BLaER1 treated with 17β-estradiol and CSF1 and Interleukin-3, amounts not matched to agents 10 nM and 100 nM (cell line): ENCODE results near the gene STOM.

Experiments
- H3K27ac ChIP-seq, 11 experiments: shearing (Covaris generic); formaldehyde crosslinking; 2 replicates each; pipeline ENCODE4 v1.8.1; 2022
- H3K27me3 ChIP-seq, 11 experiments: shearing (Covaris generic); formaldehyde crosslinking; 2 replicates each; pipeline ENCODE4 v1.8.1; 2022
- H3K36me3 ChIP-seq, 11 experiments: shearing (Covaris generic); formaldehyde crosslinking; 2 replicates each; pipeline ENCODE4 v1.8.1; 2022
- H3K4me1 ChIP-seq, 10 experiments: shearing (Covaris generic); formaldehyde crosslinking; 2 replicates each; pipeline ENCODE4 v1.8.1; 2022
- H3K4me2 ChIP-seq, 11 experiments: shearing (Covaris generic); formaldehyde crosslinking; 2 replicates each; pipeline ENCODE4 v1.8.1; 2022
- H3K4me3 ChIP-seq, 10 experiments: shearing (Covaris generic); formaldehyde crosslinking; 2 replicates each; pipeline ENCODE4 v1.8.1; 2022
- H3K9ac ChIP-seq, 11 experiments: shearing (Covaris generic); formaldehyde crosslinking; 2 replicates each; pipeline ENCODE4 v1.8.1; 2022
- H3K9me3 ChIP-seq, 11 experiments: shearing (Covaris generic); formaldehyde crosslinking; replicated peaks in 1 of 11; 2 replicates each; pipeline ENCODE4 v1.8.1; 2022
- H4K20me1 ChIP-seq, 11 experiments: shearing (Covaris generic); formaldehyde crosslinking; 2 replicates each; pipeline ENCODE4 v1.8.1; 2022
- Cebpa-rat ChIP-seq, 11 experiments: shearing (Covaris generic); IDR thresholded peaks; 2 replicates each; pipeline ENCODE4 v1.8.1; 2022

STOM gene

GRCh38 chr9:121299467-121300282 is 70.4 kb downstream of the STOM start:
- Histone ChIP-seq H3K9me3 (no peaks in the 10 kb centered on the region), H3K27me3 (peaks cover 0 to 11% (median 0%) of the 10 kb centered on the region in 11 experiments; a peak in 4 of 22 replicates), H3K27ac (peak overlapping the region in 10 of 11 experiments; percentile 19 to 64 (median 49); a peak in 19 of 22 replicates), H3K36me3 (peaks cover 12 to 57% (median 21%) of the 10 kb centered on the region in 11 experiments; a peak in 16 of 22 replicates), H4K20me1 (peaks cover 0 to 89% (median 0%) of the 10 kb centered on the region in 11 experiments; a peak in 5 of 22 replicates), H3K4me2 (peak overlapping the region; percentile 90 to 99 (median 96)), H3K4me1 (peaks cover 39 to 71% (median 48%) of the 10 kb centered on the region in 10 experiments), H3K4me3 (peak overlapping the region; percentile 51 to 76 (median 67)), H3K9ac (peak overlapping the region; percentile 61 to 80 (median 74))
- TF ChIP-seq Cebpa-rat (IDR thresholded peaks at IDR 0.05), result no peak

DNA sequence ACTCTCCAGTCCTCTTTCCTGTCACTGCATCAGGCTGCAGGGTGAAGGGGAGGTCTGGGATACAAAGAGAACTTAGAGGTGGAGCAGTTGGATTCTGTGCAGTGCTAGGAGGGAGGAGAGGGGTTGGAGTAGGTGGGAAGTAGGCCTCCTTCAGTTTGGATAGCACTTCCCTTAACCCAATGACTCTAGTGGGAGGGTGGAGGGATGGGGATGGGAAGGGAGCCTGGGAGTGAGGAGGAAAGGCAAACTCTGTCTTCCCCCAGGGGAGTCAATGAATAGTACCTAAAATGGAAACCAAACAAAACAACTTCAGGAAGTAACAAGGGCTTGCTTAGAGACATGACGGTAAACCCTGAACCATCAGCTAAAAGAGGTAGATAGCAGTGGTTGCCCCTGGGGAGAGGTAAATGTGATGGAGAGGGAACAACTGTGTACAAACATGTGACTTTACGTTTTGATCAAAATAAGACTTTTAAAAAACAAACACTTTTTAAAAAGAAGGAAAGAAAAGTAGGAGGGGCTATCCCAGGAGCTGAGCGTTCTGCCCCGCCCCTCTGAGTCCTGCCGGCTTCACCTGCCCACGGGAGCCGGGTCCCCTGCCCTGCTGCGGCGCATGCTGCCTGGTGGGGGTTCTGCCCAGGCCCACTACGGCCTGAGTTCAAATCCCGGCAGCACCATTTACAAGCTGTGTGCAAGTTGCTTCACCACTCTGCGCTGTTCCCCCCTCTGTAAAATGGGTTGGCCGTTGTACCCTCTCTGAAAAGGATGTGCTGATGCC is 71.2 kb downstream of the STOM start:
- peak overlapping the region; percentile 90 to 99 (median 96) for H3K4me2 ChIP-seq

GRCh38 chr9:121298016-121298538 is 72.0 kb downstream of the STOM start:
- peaks cover 4 to 54% (median 6%) of the 10 kb centered on the region in 11 experiments; a peak in 13 of 22 replicates for H3K36me3 ChIP-seq
- H3K9ac ChIP-seq, result peak overlapping the region in 1 of 11 experiments; percentile 15; a peak in 2 of 22 replicates
- TF ChIP-seq Cebpa-rat (IDR thresholded peaks at IDR 0.05), result no peak
- peaks cover 0 to 11% (median 0%) of the 10 kb centered on the region in 11 experiments; a peak in 4 of 22 replicates for H3K27me3 ChIP-seq
- H4K20me1 ChIP-seq, result peaks cover 0 to 89% (median 0%) of the 10 kb centered on the region in 11 experiments; a peak in 5 of 22 replicates
- peak overlapping the region; percentile 90 to 99 (median 96) for H3K4me2 ChIP-seq
- peaks cover 53 to 78% (median 62%) of the 10 kb centered on the region in 10 experiments for H3K4me1 ChIP-seq
- no peaks in the 10 kb centered on the region for H3K9me3 ChIP-seq
- H3K27ac ChIP-seq, result peak overlapping the region in 7 of 11 experiments; percentile 4 to 64 (median 43); a peak in 12 of 22 replicates
- H3K4me3 ChIP-seq, result no peak overlapping the region; a peak in 1 of 20 replicates

More for the DNA sequence above, 71.2 kb downstream of the STOM start:
- peak overlapping the region; percentile 51 to 76 (median 67) for H3K4me3 ChIP-seq
- peak overlapping the region in 7 of 11 experiments; percentile 0 to 64 (median 48); a peak in 9 of 22 replicates for H3K27ac ChIP-seq
- peak overlapping the region; percentile 61 to 80 (median 74); a peak in 20 of 22 replicates for H3K9ac ChIP-seq
- H3K4me1 ChIP-seq, result peaks cover 45 to 71% (median 54%) of the 10 kb centered on the region in 10 experiments
- H4K20me1 ChIP-seq, result peaks cover 0 to 89% (median 0%) of the 10 kb centered on the region in 11 experiments; a peak in 5 of 22 replicates
- H3K36me3 ChIP-seq, result peaks cover 8 to 57% (median 14%) of the 10 kb centered on the region in 11 experiments; a peak in 14 of 22 replicates
- TF ChIP-seq Cebpa-rat (IDR thresholded peaks at IDR 0.05), result no peak
- no peaks in the 10 kb centered on the region for H3K9me3 ChIP-seq
- peaks cover 0 to 11% (median 0%) of the 10 kb centered on the region in 11 experiments; a peak in 4 of 22 replicates for H3K27me3 ChIP-seq

GRCh38 chr9:121297389-121297788 is 72.7 kb downstream of the STOM start:
- Histone ChIP-seq H4K20me1 (peaks cover 0 to 89% (median 0%) of the 10 kb centered on the region in 11 experiments; a peak in 6 of 22 replicates), H3K9ac (no peak overlapping the region), H3K36me3 (peaks cover 0 to 54% (median 0%) of the 10 kb centered on the region in 11 experiments; a peak in 9 of 22 replicates), H3K4me1 (peaks cover 59 to 85% (median 67%) of the 10 kb centered on the region in 10 experiments), H3K27me3 (peaks cover 0 to 11% (median 0%) of the 10 kb centered on the region in 11 experiments; a peak in 4 of 22 replicates), H3K4me3 (no peak overlapping the region), H3K4me2 (peak overlapping the region in 9 of 11 experiments; percentile 23 to 99 (median 97); a peak in 15 of 22 replicates), H3K9me3 (no peaks in the 10 kb centered on the region), H3K27ac (peak overlapping the region in 2 of 11 experiments; percentile 4 to 29; a peak in 2 of 22 replicates)
- peak in 4 of 11 experiments; percentile 9 to 47 (median 26); a peak in 3 of 22 replicates for TF ChIP-seq Cebpa-rat (IDR thresholded peaks at IDR 0.05)

DNA sequence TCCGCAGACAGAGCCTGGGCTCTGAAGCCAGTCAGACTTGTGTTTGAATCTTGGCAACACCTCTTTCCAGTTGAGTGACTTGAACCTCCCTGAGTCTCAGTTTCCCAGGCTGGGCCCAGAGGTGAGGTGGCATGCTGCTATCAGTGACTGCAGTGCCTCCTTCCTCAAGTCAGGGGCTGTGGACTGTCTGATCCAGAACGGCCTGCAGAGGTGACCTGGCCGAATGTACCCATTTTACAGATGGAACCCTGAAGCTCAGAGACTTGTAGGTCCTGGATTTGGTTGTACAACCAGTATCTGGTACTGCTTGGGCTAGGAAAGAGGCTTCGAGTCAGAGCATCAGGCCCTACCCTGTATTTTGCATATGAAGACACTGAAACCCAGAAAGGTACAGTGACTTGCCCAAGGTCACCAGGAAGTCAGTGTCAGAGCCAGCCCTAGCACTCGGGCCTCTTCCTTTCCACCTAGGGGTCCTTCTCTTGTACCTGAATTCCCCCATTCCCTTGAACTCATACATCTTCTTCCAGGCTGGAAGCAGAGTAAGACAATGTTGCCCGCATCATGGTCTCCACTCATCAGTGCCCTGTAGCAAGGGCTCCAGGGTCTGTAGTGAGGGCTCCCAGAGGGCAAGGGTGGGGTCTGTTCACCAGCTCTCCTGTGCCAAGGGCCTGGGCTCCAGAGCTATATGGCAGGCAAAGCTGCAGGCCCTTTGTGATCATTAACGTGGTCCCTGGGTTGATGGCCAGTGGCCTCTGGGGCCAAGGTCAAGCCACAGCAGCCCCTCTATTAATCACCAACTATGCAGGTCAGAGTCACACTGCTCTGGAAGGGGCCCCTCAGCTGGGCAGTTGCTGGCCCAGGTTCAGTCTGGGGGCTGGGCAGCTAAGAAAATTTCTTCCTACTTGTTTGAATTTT is 73.6 kb downstream of the STOM start:
- no peak overlapping the region for H3K4me3 ChIP-seq
- H3K27me3 ChIP-seq, result peaks cover 0 to 11% (median 0%) of the 10 kb centered on the region in 11 experiments; a peak in 4 of 22 replicates
- H3K9me3 ChIP-seq, result no peaks in the 10 kb centered on the region
- H3K4me2 ChIP-seq, result peak overlapping the region in 3 of 11 experiments; percentile 59 to 99 (median 98); a peak in 6 of 22 replicates
- TF ChIP-seq Cebpa-rat (IDR thresholded peaks at IDR 0.05), result no peak
- peaks cover 0 to 54% (median 0%) of the 10 kb centered on the region in 11 experiments; a peak in 6 of 22 replicates for H3K36me3 ChIP-seq
- peak overlapping the region in 1 of 11 experiments; percentile 14; a peak in 2 of 22 replicates for H3K9ac ChIP-seq
- H3K27ac ChIP-seq, result peak overlapping the region in 3 of 11 experiments; percentile 5 to 29 (median 8); a peak in 3 of 22 replicates
- H4K20me1 ChIP-seq, result peaks cover 0 to 89% (median 0%) of the 10 kb centered on the region in 11 experiments; a peak in 6 of 22 replicates
- peaks cover 59 to 90% (median 72%) of the 10 kb centered on the region in 10 experiments for H3K4me1 ChIP-seq

DNA sequence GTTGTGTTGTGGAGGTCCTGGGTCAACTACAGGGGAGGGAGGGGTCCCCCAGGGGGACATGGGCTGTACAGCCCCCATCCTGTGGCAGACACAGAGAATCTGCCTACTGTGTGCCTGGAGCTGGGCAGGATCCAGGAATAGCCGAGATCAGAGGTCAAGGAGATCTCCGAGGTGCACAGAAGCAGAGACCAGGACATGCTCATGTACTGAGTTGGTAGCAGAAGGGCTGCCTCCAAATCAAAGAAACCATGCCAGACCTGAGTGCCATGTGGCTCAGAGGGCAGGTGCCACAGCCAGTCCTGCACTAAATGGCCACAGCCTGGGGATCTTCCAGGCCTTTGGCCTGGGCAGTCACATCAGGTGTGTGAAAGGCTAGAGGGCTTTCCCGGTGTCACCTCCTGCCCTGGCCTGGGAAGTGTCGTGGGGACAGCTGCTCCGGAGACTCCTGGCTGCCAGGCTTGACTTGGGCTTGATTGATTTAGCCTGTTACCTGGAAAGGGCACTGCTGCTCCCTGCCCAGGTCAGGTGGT is 74.3 kb downstream of the STOM start:
- no peak overlapping the region for H3K4me3 ChIP-seq
- H4K20me1 ChIP-seq, result peaks cover 0 to 87% (median 0%) of the 10 kb centered on the region in 11 experiments; a peak in 6 of 22 replicates
- no peaks in the 10 kb centered on the region for H3K9me3 ChIP-seq
- H3K9ac ChIP-seq, result peak overlapping the region in 1 of 11 experiments; percentile 20; a peak in 1 of 22 replicates
- H3K36me3 ChIP-seq, result peaks cover 0 to 49% (median 0%) of the 10 kb centered on the region in 11 experiments; a peak in 6 of 22 replicates
- no peak for TF ChIP-seq Cebpa-rat (IDR thresholded peaks at IDR 0.05)
- peak overlapping the region in 2 of 11 experiments; percentile 98 to 99; a peak in 3 of 22 replicates for H3K4me2 ChIP-seq
- H3K27me3 ChIP-seq, result peaks cover 0 to 11% (median 0%) of the 10 kb centered on the region in 11 experiments; a peak in 4 of 22 replicates
- peaks cover 54 to 86% (median 66%) of the 10 kb centered on the region in 10 experiments for H3K4me1 ChIP-seq
- H3K27ac ChIP-seq, result no peak overlapping the region
